Erythroblast (primary cell): Measurements from ENCODE around the gene ARMC7.
"Not testable (repeated sequence)": the region's sequence is repeated elsewhere in the genome, so short reads cannot be mapped to it uniquely, and the experiment has no call there.

Source experiments
- DNase-seq, 2 experiments: peaks; one replicate each; lab custom pipeline; 2025; lab: John Stamatoyannopoulos, UW
- GATA1 ChIP-seq: IDR thresholded peaks from 2 replicates; pipeline ENCODE4 v1.6.1; 2011; ENCODE audit warnings: low read depth, mild to moderate bottlenecking, control low read depth, low read length, moderate library complexity
- POLR2A ChIP-seq: IDR thresholded peaks from 2 replicates; pipeline ENCODE4 v1.6.1; 2011; ENCODE audit warnings: mild to moderate bottlenecking, low read length

Gene ARMC7

GRCh38 chr17:75135452-75135851 is 25.7 kb downstream of the ARMC7 start:
- TF ChIP-seq POLR2A (no peak), GATA1 (no peak)
- no peak for DNase-seq

- DNase-seq = no peak
- TF ChIP-seq GATA1 = no peak
- TF ChIP-seq POLR2A = no peak
These were observed 26.2 kb downstream of the ARMC7 start for GRCh38 chr17:75135946-75136345.

- DNase-seq = not testable (repeated sequence)
These were observed 28.0 kb downstream of the ARMC7 start for GRCh38 chr17:75137762-75138161.

- no peak for DNase-seq
- TF ChIP-seq POLR2A (no peak), GATA1 (no peak)
These were observed 28.8 kb downstream of the ARMC7 start for GRCh38 chr17:75138519-75138918.

- no peak for DNase-seq
- no peak for TF ChIP-seq POLR2A
- TF ChIP-seq GATA1 = no peak
These were observed 32.6 kb downstream of the ARMC7 start for GRCh38 chr17:75142236-75142971.

GRCh38 chr17:75144816-75145512 is 35.2 kb downstream of the ARMC7 start:
- TF ChIP-seq GATA1 = no peak
- TF ChIP-seq POLR2A = no peak
- no peak for DNase-seq

- no peak for DNase-seq
- TF ChIP-seq POLR2A = no peak
- TF ChIP-seq GATA1 = no peak
These were observed 36.8 kb downstream of the ARMC7 start for GRCh38 chr17:75146592-75146991.

- TF ChIP-seq POLR2A (no peak), GATA1 (no peak)
- DNase-seq = no peak
These were observed 38.2 kb downstream of the ARMC7 start for GRCh38 chr17:75147878-75148546.

- DNase-seq = no peak
These were observed 42.2 kb downstream of the ARMC7 start for GRCh38 chr17:75151930-75152329.

GRCh38 chr17:75152523-75152921 is 42.8 kb downstream of the ARMC7 start:
- TF ChIP-seq POLR2A (no peak), GATA1 (no peak)
- no peak for DNase-seq

More at GRCh38 chr17:75151930-75152329, 42.2 kb downstream of the ARMC7 start:
- TF ChIP-seq GATA1 (no peak), POLR2A (no peak)

- DNase-seq = peak; percentile 42 to 50
- TF ChIP-seq POLR2A = no peak
- TF ChIP-seq GATA1 = no peak
These were observed 43.4 kb downstream of the ARMC7 start for GRCh38 chr17:75152922-75153779.

GRCh38 chr17:75153780-75154194 is 44.0 kb downstream of the ARMC7 start:
- TF ChIP-seq GATA1 (no peak), POLR2A (no peak)
- peak; percentile 60 to 66 for DNase-seq
